GM19023 (cell line): Measurements from ENCODE around the gene MAN2A2.
"Not testable (repeated sequence)": the region's sequence is repeated elsewhere in the genome, so short reads cannot be mapped to it uniquely, and the experiment has no call there.

Experiments used
- ATAC-seq: cut with Tn5 transposase; IDR thresholded peaks from one replicate; pipeline ENCODE4 v1.9.1; 2021; ENCODE audit warnings: mild to moderate bottlenecking, moderate library complexity; ENCODE audit not compliant: unreplicated experiment

Gene MAN2A2

DNA sequence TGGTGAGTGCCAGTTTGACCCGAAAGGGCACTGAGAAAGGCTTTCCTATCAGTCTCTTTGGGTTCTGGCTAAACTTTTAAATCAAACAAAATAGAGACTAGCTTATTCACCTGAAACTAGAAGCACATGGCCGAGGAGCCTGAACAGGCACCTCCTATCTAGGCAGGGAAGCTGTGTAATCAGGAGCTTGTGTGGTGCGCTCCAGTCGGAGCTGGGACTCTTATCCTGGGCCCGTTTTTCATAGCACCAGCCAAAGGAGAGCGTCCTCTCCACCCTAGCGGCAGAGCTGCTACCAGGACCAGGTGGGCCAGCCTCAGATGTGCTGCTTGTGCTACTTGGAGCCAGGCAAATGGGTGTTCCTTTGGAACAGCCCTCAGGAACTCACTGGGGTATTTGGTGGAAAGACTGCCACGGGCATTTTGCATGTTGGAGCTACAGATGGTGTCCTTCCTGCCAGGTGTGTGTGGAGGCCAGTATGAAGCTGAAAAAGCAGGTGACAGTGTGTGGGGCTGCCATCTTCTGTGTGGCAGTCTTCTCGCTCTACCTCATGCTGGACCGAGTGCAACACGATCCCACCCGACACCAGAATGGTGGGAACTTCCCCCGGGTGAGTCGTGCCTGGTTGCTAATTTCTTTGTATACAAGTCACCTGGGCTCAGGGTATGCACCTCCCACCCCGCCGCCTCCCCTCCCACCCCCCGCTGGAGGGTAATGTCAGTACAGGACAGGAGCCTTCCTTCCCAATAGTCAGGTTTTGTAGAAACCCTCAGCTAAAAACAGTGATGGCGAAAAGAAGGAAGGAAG, 833 bp downstream of the MAN2A2 start:
- ATAC-seq = no peak

DNA sequence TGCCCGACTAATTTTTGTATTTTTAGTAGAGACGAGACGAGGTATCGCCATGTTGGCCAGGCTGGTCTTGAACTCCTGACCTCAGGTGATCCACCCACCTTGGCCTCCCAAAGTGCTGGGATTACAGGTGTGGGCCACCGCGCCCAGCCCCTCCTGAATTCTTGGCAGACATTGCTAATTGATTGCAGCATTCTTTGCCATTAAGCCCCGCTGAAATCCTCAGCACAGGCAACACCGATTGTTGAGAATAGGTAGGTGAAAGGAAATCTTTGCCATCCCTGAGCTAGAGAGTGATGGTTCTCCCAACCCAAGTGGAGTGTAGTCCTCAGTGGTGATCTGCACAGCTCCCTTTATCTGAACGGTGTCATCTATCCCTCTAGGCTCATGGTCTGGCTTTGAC, 1.6 kb downstream of the MAN2A2 start:
- ATAC-seq = no peak

DNA sequence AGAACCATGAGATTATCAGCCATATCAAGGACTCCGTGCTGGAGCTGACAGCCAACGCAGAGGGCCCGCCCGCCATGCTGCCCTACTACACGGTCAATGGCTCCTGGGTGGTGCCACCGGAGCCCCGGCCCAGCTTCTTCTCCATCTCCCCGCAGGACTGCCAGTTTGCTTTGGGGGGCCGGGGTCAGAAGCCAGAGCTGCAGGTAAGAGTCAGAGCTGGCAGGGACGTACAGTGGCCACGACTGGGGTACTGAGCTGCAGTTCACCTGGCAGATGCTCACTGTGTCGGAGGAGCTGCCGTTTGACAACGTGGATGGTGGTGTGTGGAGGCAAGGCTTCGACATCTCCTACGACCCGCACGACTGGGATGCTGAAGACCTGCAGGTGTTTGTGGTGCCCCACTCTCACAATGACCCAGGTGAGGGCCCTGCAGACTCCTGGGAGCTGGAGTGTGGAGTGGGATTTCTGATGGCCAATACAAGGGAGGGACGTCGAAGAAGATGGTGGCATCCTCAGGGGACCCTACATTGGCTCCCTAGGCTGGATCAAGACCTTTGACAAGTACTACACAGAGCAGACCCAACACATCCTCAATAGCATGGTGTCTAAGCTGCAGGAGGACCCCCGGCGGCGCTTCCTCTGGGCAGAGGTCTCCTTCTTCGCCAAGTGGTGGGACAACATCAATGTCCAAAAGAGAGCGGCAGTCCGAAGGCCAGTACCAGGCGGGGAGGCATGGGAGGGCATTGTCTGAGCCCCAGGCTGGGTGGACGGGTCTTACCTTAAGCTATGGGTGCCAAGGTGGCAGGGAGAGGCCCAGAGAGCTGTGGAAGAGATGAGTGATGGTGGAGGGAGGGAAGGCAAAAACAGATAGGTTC, 2.4 kb downstream of the MAN2A2 start:
- ATAC-seq = no peak

DNA sequence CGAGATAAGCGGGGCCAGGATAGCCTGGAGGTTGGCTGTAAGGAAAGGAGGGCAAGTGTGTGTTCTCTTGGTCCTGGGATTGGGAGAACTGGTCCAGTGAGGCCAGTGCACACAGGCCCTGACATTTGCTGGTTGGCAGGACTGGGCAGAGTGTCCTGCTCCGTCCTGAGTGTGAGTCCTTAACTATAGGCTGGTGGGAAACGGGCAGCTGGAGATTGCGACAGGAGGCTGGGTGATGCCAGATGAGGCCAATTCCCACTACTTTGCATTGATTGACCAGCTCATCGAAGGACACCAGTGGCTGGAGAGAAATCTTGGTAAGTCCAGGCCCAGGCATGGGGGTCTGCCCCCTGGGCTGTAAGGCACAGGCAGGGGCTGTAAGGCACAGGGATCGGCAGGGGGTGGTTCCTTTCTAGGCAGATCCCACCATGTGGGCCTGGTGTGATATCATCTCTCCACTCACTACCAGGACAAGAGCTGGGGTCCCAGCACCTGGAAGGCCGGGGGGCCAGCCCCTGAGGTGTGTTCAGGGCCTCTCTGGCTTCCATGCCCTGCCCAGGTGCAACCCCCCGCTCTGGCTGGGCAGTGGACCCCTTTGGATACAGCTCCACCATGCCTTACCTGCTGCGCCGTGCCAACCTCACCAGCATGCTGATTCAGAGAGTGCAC, 3.2 kb downstream of the MAN2A2 start:
- no peak for ATAC-seq

DNA sequence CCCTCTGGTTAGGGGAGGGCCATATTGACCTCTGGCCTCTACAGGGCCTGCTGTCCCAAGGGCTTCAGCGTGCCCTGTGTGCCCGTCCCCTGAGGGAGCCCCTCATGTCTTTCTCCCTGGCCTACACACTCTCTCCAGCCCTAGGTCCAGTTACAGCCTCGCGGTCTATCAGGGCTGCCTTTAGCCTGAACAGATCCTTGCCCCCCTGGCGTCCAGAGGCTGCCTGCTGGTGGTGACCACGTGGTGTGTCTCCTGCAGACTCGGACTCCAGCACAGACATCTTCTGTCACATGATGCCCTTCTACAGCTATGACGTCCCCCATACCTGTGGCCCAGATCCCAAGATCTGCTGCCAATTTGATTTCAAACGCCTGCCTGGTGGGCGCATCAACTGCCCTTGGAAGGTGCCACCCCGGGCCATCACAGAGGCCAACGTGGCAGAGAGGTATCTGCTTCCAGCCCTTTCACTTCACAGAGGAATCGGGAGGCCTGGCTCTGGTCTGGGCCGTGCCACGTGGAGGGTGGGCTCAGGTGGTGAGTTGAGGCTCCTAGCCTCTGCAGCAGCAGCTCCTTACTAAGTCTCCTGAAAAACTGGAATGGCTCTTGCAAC, 4.1 kb downstream of the MAN2A2 start:
- no peak for ATAC-seq

DNA sequence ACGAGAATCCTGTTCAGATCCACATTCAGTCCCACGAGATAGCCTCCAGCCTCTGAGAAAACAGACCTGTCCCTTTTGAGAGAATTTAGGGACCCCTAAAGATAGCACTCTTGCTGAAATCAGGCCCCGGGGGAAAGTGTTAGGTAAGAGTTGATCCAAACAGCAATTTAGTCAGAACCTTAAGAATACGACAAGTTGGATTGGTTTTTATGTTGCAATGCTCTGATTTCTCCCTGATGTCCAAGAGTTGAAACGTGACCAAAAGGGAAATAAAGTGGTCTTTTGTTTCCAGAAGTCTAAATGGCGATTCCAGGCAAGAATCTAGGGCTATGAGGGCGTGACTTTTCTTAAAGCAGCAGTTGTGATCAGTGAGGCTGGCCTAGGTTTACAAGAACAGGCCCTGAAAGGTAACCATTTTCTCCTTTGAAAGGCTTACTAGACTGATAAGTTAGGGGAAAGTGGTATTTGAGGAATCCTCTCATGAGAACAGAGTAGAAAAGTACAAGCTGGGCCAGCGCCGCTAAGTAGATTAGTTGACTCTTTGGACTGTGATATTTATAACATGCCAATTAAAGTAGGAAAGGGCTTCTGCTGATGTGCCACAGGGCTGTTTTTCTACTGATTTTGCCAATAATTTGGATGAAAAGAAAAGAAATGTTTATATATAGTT, 4.9 kb downstream of the MAN2A2 start:
- no peak for ATAC-seq

DNA sequence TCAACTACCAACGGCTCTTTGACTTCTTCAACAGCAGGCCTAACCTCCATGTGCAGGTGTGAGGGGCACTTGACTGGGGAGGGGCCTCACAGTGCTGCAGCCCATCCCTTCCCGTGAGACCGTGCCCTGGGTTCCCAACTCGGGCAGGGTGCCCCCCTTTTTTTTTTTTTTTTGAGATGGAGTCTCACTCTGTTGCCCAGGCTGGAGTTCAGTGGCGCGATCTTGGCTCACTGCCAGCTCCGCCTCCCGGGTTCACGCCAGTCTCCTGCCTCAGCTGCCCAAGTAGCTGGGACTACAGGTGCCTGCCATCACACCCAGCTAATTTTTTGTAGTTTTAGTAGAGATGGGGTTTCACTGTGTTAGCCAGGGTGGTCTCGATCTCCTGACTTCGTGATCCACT, 6.3 kb downstream of the MAN2A2 start:
- ATAC-seq = not testable (repeated sequence)

DNA sequence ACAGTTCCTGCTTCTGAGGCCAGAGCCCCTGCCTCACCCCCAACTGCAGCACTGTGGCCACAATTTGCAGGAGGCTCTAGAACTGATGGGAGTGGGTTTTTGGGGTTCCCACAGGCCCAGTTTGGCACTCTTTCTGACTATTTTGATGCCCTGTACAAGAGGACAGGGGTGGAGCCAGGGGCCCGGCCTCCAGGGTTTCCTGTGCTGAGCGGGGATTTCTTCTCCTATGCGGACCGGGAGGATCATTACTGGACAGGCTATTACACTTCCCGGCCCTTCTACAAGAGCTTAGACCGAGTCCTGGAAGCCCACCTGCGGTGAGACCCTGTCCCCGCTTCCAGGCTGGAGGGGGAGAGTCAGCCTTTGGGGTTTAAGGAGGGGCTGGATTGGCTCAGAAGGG, 6.9 kb downstream of the MAN2A2 start:
- ATAC-seq = no peak

DNA sequence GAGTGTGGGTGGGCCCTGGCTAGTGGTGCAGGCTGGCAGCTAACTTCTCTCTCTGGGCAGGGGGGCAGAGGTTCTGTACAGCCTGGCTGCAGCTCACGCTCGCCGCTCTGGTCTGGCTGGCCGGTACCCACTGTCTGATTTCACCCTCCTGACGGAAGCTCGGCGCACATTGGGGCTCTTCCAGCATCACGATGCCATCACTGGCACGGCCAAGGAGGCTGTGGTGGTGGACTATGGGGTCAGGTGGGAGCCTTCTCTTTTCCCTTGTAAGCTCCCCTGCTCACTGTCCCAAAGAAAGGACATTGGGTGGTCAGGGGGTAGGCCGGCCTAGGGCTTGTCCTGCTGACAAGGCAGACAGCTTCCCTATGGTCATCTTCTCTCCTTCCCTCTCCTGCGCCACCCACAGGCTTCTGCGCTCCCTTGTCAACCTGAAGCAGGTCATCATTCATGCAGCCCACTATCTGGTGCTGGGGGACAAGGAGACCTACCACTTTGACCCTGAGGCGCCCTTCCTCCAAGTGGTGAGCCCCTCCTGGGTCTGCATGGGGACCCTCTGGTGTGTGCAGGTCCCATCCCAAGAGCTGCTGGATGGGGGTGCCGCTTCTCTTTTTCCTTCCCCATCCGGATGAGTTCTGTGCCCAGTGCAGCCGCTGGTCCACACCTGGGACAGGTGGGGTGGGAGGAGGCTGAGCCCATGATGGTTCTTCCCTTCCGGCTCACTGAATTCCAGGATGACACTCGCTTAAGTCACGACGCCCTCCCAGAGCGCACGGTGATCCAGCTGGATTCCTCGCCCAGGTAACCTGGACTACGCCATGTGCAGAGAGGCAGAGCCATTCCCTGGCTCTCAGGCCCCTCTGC, 7.6 kb downstream of the MAN2A2 start:
- ATAC-seq = no peak

DNA sequence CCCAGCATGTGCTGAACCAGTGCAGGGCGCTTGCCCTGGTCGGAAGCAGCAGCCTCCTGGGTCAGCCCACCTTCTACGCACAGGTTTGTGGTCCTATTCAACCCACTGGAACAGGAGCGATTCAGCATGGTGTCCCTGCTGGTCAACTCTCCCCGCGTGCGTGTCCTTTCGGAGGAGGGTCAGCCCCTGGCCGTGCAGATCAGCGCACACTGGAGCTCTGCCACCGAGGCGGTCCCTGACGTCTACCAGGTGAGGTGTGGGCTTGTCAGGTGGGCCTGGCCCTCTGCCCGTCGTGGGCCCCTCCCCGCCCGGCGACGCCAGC, 8.2 kb downstream of the MAN2A2 start:
- ATAC-seq = no peak

DNA sequence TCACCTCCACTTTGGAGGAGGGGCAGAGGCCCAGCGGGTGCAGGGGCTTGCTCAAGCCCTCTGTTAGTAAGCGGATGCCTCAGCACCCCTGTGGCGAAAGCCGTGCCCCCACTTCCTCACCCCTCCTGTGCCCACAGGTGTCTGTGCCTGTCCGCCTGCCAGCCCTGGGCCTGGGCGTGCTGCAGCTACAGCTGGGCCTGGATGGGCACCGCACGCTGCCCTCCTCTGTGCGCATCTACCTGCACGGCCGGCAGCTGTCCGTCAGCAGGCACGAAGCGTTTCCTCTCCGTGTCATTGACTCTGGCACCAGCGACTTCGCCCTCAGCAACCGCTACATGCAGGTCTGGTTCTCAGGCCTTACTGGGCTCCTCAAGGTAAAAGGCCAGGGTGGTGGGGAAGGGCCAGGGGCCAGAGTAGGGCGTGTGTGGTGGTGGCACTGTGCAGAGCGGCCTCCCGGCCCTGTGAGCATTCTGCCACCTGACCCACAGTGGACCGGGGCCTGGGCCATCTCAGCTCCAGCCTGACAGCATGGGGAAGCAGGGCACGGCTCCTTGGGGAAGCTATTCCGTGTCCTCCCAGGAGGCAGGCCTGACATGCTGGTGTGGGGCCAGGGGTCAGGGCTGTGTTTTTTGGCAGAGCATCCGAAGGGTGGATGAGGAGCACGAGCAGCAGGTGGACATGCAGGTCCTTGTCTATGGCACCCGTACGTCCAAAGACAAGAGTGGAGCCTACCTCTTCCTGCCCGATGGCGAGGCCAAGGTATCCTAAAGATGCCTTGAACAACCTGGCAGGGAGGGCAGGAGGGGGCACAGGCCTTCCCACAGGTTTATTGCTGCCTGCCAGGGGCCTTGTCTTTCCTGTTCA, 9.0 kb downstream of the MAN2A2 start:
- no peak for ATAC-seq

DNA sequence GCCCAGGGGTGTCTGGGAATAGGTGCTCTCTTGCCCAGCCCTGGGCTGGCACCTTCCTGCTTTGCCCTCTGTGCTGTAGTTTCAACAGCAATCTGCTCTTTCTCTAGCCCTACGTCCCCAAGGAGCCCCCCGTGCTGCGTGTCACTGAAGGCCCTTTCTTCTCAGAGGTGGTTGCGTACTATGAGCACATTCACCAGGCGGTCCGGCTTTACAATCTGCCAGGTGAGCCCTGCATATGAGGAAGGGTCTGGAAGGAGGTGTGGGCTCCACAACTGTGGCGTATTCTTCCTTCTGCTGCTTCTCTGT, 9.6 kb downstream of the MAN2A2 start:
- no peak for ATAC-seq

DNA sequence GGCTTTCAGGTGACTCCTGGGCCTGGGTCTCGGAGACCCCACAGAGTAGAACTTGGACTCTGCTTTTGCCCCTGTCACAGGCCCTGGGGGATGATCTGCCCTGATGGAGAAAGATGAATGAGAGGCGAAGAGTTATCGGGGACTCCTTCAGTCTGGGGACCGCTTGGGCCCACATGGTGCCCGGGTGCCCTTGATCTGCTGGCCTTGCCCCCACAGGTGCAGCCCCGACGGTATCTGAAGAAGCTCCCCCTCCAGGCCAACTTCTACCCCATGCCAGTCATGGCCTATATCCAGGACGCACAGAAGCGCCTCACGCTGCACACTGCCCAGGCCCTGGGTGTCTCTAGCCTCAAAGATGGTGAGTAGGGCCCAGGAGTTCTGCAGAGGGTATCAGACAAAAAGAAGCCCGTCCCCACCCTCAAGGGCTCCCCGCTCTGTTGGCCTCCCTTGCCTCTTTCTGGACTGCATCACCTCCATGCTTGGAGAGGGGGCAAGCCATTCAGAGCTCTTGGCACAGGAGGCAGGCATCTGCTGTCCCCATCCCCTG, 10.4 kb downstream of the MAN2A2 start:
- no peak for ATAC-seq

DNA sequence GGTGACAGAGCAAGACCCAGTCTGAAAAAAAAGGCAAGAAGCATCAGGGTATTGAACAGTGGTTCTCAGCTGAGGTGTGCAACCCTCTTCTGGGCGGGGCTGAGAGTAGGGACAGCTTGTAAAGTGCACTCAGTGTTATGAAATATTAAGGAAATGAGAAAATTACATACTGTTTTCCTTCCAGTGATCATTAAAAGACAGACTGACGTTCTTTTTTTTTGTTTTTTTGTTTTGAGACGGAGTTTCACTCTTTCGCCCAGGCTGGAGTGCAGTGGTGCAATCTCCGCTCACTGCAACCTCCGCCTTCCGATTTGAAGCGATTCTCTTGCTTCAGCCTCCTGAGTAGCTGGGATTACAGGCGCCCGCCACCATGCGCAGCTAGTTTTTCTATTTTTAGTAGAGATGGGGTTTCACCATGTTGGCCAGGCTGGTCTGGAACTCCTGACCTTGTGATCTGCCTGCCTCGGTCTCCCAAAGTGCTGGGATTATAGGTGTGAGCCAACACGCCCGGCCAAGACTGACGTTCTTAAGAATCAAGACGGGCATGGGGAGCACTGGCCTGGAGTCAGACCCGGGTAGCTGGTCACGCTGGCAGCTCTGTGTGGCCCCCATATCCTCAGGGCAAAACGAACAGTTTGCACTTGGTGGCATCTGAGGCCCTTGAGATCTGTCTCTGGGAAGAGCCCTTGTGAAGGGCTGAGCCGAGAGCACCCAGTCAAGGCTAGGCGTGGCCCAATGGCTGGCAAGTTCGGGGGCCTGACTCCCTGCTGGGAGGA, 11.4 kb downstream of the MAN2A2 start:
- ATAC-seq = no peak

DNA sequence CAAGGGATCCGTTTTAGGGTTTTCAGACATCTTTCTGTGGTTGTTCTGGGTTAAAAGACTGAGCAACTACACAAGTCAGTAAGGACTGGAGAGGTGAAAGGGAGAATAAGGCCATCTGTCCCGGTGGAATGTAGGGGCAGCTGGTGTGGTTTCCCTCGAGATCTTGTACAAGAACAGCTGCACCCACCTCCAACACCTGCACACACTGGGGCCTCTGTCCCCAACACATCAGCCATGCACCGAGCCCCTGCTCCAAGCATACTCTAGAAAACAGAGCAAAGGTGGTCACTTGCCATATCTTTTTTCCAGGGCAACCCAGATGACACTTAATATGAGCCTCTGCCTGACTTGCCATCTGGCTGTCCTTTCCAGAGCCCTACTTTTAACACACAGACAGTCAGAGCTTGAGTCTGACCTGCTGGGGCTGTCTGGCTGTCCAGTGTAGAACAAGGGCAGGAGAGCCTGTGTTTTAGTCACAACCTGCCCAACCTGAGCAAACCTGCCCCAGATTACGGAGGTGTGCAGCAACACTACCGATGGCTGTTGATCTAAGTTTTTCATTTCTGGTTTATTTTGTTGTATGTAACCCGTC, 12.2 kb downstream of the MAN2A2 start:
- ATAC-seq = no peak

DNA sequence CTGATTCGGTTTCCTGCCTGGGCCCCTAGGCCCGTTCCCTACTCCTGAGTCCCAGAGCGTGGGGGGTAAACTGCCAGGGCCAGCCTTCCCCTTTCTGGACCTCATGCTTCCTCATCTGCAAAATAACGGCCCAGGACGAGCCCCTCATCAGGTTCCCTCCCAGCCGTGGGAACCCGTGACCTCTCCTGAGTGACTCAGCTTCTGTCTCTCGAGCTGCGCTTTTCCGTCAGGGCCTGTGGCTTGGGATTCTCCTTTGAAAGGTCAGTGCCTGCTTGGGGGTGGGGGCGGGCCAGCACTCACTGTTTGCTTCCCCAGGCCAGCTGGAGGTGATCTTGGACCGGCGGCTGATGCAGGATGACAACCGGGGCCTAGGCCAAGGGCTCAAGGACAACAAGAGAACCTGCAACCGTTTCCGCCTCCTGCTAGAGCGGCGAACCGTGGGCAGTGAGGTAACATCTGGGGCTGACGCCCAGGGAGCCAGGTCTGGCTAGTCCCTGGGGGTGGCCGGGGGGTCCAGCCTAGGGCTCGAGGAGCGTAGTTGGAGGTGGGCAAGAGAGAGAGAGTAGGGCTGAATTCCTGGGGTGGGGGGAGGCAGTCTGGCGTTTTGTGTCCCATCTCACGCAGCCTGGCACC, 12.8 kb downstream of the MAN2A2 start:
- no peak for ATAC-seq

DNA sequence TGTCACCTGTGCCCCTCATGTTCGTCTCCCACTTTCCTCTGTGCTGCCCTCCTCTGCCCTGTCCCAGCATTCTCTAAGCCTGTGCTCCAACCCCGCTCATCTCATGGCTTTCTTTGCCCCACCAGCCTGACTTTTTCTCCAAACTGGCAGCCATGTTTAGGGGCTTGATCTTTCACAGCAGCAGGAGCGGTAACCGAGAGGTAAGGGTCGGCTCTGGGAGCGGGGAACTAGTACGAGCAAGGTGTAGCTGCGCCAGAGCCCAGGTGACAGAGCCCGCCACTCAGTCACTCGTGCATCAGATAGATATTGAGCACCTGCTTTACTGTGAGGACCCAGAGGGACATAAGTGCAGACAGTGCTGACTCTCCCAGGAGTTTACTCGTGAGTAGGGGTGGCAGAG, 13.4 kb downstream of the MAN2A2 start:
- no peak for ATAC-seq
